ENCODE results near the gene FLT3. TPM values are rescaled to one million over a fixed set of nuclear protein-coding genes. Genes with fewer than 3 reads are reported as not detected.

The FLT3 gene
- total and polyA plus RNA-seq, 10 of the 15 experiments (the other 5 are each of a cell fraction or from before 2014, with no cell fraction given): 0.04 to 0.19 (median 0.11) TPM; not detected in 1

DNA sequence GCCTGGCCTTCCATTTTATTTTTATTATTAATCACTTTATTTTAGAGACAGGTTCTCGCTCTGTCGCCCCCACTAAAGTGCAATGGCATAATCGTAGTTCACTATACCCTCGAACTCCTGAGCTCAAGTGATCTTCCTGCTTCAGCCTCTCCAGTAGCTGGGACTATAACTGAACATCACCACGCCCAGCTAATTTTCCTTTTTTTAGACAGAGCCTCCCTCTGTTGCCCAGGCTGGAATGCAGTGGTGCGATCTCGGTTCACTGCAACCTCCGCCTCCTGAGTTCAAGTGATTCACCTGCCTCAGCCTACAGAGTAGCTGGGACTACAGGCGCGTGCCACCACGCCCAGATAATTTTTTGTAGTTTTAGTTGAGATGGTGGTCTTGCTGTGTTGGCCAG lies 31.3 kb upstream of the FLT3 start (continued):
- TF ChIP-seq, protein P1, sequence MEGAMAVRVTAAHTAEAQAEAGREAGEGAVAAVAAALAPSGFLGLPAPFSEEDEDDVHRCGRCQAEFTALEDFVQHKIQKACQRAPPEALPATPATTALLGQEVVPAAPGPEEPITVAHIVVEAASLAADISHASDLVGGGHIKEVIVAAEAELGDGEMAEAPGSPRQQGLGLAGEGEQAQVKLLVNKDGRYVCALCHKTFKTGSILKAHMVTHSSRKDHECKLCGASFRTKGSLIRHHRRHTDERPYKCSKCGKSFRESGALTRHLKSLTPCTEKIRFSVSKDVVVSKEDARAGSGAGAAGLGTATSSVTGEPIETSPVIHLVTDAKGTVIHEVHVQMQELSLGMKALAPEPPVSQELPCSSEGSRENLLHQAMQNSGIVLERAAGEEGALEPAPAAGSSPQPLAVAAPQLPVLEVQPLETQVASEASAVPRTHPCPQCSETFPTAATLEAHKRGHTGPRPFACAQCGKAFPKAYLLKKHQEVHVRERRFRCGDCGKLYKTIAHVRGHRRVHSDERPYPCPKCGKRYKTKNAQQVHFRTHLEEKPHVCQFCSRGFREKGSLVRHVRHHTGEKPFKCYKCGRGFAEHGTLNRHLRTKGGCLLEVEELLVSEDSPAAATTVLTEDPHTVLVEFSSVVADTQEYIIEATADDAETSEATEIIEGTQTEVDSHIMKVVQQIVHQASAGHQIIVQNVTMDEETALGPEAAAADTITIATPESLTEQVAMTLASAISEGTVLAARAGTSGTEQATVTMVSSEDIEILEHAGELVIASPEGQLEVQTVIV (IDR thresholded peaks at IDR 0.05; ENCODE audit: borderline replicate concordance, partially characterized antibody): no peak
- TF ChIP-seq CREM (IDR thresholded peaks at IDR 0.05; ENCODE audit: low read depth) (no peak), KAT2A (conservative IDR thresholded peaks at IDR 0.05; ENCODE audit: control insufficient read depth, low read depth, low read length) (no peak), TAF1 (IDR thresholded peaks at IDR 0.05; ENCODE audit: borderline replicate concordance, low read depth, low read length) (no peak), ETV6 (conservative IDR thresholded peaks at IDR 0.05 in 1 of 2, IDR thresholded peaks at IDR 0.05 in 1 of 2; ENCODE audit: borderline replicate concordance in 1 of 2, low read depth in 1 of 2) (no peak), RAD21 (IDR thresholded peaks at IDR 0.05; ENCODE audit: insufficient read depth, low read depth, low read length) (no peak), ZNF207 (IDR thresholded peaks at IDR 0.05; ENCODE audit: borderline replicate concordance) (no peak)

DNA sequence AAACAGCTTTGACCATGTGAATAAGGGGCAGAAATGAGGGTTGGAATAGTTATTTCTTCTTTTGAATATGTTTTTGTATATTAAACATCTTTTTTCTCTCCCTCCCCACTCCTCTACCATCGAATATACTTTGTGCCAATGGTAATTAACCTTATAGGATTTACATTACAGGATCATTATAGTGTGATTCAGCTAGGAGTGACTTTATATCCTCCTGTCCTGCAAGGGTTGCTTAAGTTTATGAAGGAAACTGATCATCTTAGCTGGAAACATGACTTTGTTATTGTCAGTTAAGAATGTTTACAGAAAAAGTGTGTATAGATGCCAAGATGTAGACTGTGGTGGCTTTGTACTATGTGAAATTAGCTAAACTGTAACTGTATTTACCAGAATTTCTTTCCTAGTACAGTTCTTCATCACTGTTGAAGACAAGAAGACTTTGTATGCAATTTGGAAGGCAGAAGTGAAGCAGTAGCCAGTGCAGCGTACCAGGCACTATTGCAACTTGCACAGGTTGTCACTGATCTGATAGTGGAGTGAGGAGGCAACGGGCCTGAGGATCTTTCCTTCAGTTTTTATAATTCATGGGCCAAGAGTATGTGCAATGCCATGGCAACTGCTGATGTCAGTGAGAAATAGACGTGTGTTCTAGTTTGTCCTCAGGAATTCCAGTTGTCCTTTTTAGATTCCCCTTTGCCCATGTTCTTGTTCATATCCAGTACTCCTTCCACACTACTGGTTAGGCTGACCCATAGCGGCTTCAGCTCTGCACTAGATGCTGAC lies 29.7 kb upstream of the FLT3 start:
- H3K4me3 ChIP-seq: no peak overlapping the region
- no peak for DNase-seq (ENCODE audit: low read depth, low spot score)
- H3K4me1 ChIP-seq (ENCODE audit: control insufficient read depth, insufficient read depth, low read length): no peaks in the 10 kb centered on the region
- no peak overlapping the region for H3K4me2 ChIP-seq (ENCODE audit: control insufficient read depth, insufficient read depth)
- ChIA-PET POLR2A (interaction anchor here (1.2 kb wide), 1 partner anchor 85 kb away, joined by 3 read pairs; no protein-coding TSS in a partner anchor), RAD21 (ENCODE audit: unreplicated experiment) (no interaction called here), SMC1A (ENCODE audit: uncharacterized antibody, unreplicated experiment) (interaction anchor here (0.9 to 2.2 kb wide), 3 partner anchors 10 to 122 kb away, joined by 3 to 6 read pairs (median 4); no protein-coding TSS in a partner anchor), CTCF (interaction anchor here (0.8 to 1.1 kb wide), 2 partner anchors 13 to 185 kb away, joined by 3 to 5 read pairs; no protein-coding TSS in a partner anchor)
- in situ Hi-C loops (cut with MboI): no loop called here
- BruUV-seq (replicated peaks): no TSS peak
- no peak overlapping the region for H3K9ac ChIP-seq (ENCODE audit: control insufficient read depth, insufficient read depth, low read length)
- no peaks in the 10 kb centered on the region for H3K36me3 ChIP-seq (ENCODE audit: control insufficient read depth in 2 of 2, insufficient read depth in 2 of 2, low read length in 1 of 2)
- H3K9me3 ChIP-seq (replicated peaks; ENCODE audit: control insufficient read depth, insufficient read depth, low read length): no peaks in the 10 kb centered on the region
- no peaks in the 10 kb centered on the region for H3K27me3 ChIP-seq (replicated peaks in 1 of 2; ENCODE audit: control insufficient read depth in 2 of 2, insufficient read depth in 2 of 2, low read length in 1 of 2)
- TF ChIP-seq RFX5 (IDR thresholded peaks at IDR 0.05; ENCODE audit: low read depth, low read length): 0 out of 2 replicates have a peak, but pooled peaks have one; percentile 43
- TF ChIP-seq, protein P2, sequence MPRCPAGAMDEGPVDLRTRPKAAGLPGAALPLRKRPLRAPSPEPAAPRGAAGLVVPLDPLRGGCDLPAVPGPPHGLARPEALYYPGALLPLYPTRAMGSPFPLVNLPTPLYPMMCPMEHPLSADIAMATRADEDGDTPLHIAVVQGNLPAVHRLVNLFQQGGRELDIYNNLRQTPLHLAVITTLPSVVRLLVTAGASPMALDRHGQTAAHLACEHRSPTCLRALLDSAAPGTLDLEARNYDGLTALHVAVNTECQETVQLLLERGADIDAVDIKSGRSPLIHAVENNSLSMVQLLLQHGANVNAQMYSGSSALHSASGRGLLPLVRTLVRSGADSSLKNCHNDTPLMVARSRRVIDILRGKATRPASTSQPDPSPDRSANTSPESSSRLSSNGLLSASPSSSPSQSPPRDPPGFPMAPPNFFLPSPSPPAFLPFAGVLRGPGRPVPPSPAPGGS (IDR thresholded peaks at IDR 0.05; ENCODE audit: borderline replicate concordance, insufficient read depth, low read depth, low read length, poor library complexity, severe bottlenecking): no peak
- FAIRE-seq: no peak
- no peaks in the 10 kb centered on the region for H3K79me2 ChIP-seq (ENCODE audit: control insufficient read depth, insufficient read depth, low read length)
- no peak overlapping the region for H2AFZ ChIP-seq (ENCODE audit: control insufficient read depth, low read depth, low read length)
- H4K20me1 ChIP-seq (ENCODE audit: control insufficient read depth, insufficient read depth): no peaks in the 10 kb centered on the region
- 61% methylated on average over 5 of the region's 5 CpGs for WGBS (ENCODE audit: insufficient coverage, insufficient replicate concordance, low lambda C conversion rate, missing lambda C conversion rate)
- intact Hi-C loops (cut with micrococcal nuclease; ENCODE audit: unreplicated experiment): no loop called here
- ATAC-seq: no peak
- no peak overlapping the region for H3K27ac ChIP-seq (ENCODE audit: control insufficient read depth, insufficient read depth)
